BE2C (cell line): Measurements from ENCODE around the gene DPYD.

ENCODE experiments used
- DNase-seq: peaks from one replicate; pipeline ENCODE4 v3.0.0-alpha.2; 2020
- H3K27me3 ChIP-seq: fragments of 250-450 bp; sonication (Bioruptor Pico); 2 replicates; pipeline ENCODE4 v1.5.1; 2020; ENCODE audit warnings: mild to moderate bottlenecking
- H3K36me3 ChIP-seq: fragments of 250-450 bp; sonication (Bioruptor Pico); 2 replicates; pipeline ENCODE4 v1.5.1; 2020; ENCODE audit warnings: mild to moderate bottlenecking
- H3K4me1 ChIP-seq: fragments of 250-450 bp; sonication (Bioruptor Pico); 2 replicates; pipeline ENCODE4 v1.5.1; 2020
- H3K4me3 ChIP-seq: 2 replicates; pipeline ENCODE4 v1.5.1; 2011; ENCODE audit warnings: low read depth, low read length
- H3K9me3 ChIP-seq: fragments of 250-450 bp; sonication (Bioruptor Pico); 2 replicates; pipeline ENCODE4 v1.5.1; 2020
- CTCF ChIP-seq: IDR thresholded peaks from 2 replicates; pipeline ENCODE4 v1.5.1; 2012; ENCODE audit warnings: mild to moderate bottlenecking, low read depth, low read length

Gene DPYD

GRCh38 chr1:97712980-97713379, 207.9 kb downstream of the DPYD start:
- TF ChIP-seq CTCF: no peak
- Histone ChIP-seq H3K27me3 (no peaks in the 10 kb centered on the region), H3K4me3 (no peak overlapping the region), H3K36me3 (0 out of 2 replicates have a peak, but pooled peaks cover 3% of the 10 kb centered on the region), H3K9me3 (no peaks in the 10 kb centered on the region), H3K4me1 (no peaks in the 10 kb centered on the region)
- no peak for DNase-seq

- Histone ChIP-seq H3K36me3 (no peaks in the 10 kb centered on the region), H3K9me3 (no peaks in the 10 kb centered on the region), H3K27me3 (no peaks in the 10 kb centered on the region), H3K4me3 (no peak overlapping the region), H3K4me1 (no peaks in the 10 kb centered on the region)
- DNase-seq: no peak
- no peak for TF ChIP-seq CTCF
Measured at GRCh38 chr1:97711858-97712257, 209.0 kb downstream of the DPYD start.

GRCh38 chr1:97693601-97694000, 227.2 kb downstream of the DPYD start:
- H3K4me1 ChIP-seq: 0 out of 2 replicates have a peak, but pooled peaks cover 3% of the 10 kb centered on the region
- DNase-seq: no peak
- no peaks in the 10 kb centered on the region for H3K27me3 ChIP-seq
- TF ChIP-seq CTCF: no peak
- H3K36me3 ChIP-seq: no peaks in the 10 kb centered on the region
- H3K4me3 ChIP-seq: no peak overlapping the region
- no peaks in the 10 kb centered on the region for H3K9me3 ChIP-seq

GRCh38 chr1:97691325-97691724, 229.5 kb downstream of the DPYD start:
- no peak for TF ChIP-seq CTCF
- H3K9me3 ChIP-seq: no peaks in the 10 kb centered on the region
- no peaks in the 10 kb centered on the region for H3K27me3 ChIP-seq
- H3K4me1 ChIP-seq: 0 out of 2 replicates have a peak, but pooled peaks cover 3% of the 10 kb centered on the region
- H3K4me3 ChIP-seq: no peak overlapping the region
- H3K36me3 ChIP-seq: no peaks in the 10 kb centered on the region
- DNase-seq: no peak

- no peak overlapping the region for H3K4me3 ChIP-seq
- peaks cover 6% of the 10 kb centered on the region; the same call in 1 of the 2 replicates for H3K4me1 ChIP-seq
- H3K36me3 ChIP-seq: no peaks in the 10 kb centered on the region
- H3K9me3 ChIP-seq: no peaks in the 10 kb centered on the region
- no peaks in the 10 kb centered on the region for H3K27me3 ChIP-seq
- DNase-seq: no peak
- no peak for TF ChIP-seq CTCF
Measured at GRCh38 chr1:97685360-97685759, 235.5 kb downstream of the DPYD start.

- peaks cover 20% of the 10 kb centered on the region for H3K4me1 ChIP-seq
- H3K27me3 ChIP-seq: no peaks in the 10 kb centered on the region
- TF ChIP-seq CTCF: no peak
- no peaks in the 10 kb centered on the region for H3K9me3 ChIP-seq
- 0 out of 2 replicates have a peak, but pooled peaks cover 2% of the 10 kb centered on the region for H3K36me3 ChIP-seq
- no peak for DNase-seq
- no peak overlapping the region for H3K4me3 ChIP-seq
Measured at GRCh38 chr1:97680894-97681293, 239.9 kb downstream of the DPYD start.
